AG20443 (cell line): ENCODE results near the gene GGTLC1.
A peak's percentile ranks its signal among the peaks of the same experiment; 100 is the strongest.
"Not testable (repeated sequence)": the region's sequence is repeated elsewhere in the genome, so short reads cannot be mapped to it uniquely, and the experiment has no call there.

ENCODE experiments used
- DNase-seq: peaks from one replicate; pipeline ENCODE4 v3.0.0; 2012; ENCODE audit warnings: low spot score, mixed read lengths

The GGTLC1 gene

DNA sequence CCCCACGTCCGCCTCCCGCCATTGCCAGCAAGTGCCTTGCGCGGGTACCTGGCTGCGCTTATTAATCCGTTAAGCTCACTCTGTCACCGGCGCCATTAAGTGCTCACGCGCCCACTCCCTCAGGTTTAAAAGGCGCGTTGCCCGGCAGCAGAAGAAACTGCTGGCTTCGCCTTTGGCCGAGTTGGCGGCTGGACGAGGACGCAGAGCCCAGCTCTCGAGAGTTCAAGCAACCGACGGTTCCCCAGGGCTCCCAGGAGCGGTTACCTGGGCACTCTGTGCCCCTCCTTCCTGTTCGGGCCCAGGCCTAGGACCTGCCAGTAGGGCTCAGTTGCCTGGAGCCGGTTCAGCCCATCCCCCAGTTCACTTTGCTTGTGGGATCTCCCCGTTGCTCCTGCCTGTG lies at the start of gene GGTLC1:
GGTLC1 (minus strand) TSS at position 219 of the 400 bp plus-strand sequence. CDS start 2,168 bp downstream, outside the sequence.
- DNase-seq, result no peak

DNA sequence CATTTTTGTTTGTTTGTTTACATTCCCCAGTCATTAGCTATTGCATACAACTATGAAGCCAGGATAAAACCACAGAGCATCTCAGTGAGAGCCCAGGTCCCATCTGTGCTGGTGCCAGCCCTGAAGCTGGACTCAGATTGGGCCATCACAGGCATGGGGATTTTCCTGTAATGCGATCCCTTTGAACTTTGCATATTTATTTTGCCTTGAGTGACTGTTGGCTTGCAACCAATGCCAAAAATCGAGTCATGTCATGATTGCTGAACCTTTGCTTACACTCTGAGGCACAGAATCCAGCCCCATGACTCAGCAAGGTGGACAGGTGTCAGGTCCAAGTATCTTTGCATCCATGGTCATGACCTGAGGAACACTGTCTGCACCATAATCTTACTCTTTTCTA lies 46.2 kb upstream of the GGTLC1 start:
- no peak for DNase-seq

DNA sequence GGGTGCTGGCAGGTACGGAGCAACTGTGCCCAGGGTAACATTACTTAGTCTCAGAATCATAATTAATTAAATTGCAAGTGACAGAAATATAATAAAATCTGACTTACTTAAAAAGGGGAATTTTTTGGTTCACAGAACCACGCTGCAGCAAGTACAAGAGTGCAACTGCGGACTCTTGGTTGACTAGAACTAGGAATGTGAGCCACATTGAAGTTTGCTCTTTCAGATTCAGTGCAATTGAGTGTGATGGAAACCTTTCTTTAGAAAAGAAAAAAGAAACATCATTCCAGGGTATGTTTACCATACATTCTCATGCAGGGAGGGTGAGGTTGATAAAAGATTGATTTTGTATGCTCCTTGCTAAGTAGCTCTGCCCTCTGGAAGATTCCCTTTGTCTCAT lies 45.0 kb upstream of the GGTLC1 start:
- DNase-seq, result no peak

DNA sequence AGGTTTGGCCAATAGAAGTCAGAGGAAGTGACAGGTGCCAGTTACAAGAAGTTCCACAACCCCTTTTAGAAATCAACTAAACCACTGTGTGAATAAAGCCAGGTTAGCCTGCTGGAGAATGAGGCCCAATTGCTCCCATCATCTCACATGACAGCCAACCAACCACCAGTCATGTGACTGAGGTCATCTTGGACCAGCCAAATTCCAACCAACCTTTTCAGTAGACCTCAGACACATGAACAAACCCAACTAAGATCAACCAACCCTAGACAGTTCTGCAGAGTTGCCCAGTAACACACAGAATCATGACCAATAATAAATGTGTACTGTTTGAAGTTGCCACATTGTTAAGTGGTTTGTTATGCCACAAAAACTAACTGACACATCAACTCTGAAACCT lies 44.6 kb upstream of the GGTLC1 start:
- DNase-seq, result no peak

DNA sequence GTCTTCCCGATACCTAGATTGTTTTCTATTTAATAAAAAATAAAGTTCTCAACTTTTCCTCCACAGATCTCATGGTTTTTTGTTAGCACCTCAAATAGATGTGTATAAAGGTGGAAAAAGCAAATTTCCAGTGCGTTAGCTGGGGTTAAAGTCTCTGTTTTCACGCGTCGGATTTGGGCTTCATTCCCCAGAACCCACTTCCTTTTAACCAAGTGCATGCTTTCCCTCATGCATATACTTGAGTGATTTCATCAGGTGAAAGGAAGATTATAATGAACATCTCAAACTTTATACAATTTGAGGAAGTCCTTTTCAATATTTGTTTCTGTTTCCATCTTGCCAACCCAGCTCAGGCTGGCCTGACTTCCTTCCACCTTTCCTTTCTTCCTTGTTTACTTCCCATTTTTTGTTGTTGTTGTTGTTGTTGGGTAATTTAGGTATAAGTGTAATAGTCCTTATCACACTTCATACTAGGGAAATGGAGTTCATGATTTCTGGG lies 43.9 kb upstream of the GGTLC1 start:
- DNase-seq, result no peak

DNA sequence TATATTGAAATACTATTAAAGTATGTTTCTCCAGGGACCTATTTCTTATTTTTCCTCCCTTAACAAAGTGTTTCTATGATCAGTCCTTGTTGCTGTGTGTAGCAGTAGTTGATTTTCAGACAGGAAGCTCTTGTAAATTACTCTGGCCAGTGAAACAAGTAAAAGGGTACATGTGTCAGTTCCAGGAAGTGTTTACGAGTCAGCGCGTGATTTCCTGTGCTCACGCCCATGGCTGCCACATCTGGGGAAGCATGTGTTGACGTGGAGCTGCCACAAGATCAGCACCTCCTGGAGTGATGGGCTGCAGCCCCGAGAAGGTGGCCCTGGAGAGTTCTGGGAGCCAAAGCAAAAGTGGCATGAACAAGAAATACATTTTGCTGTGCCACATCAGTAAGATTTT lies 38.6 kb upstream of the GGTLC1 start:
- no peak for DNase-seq

DNA sequence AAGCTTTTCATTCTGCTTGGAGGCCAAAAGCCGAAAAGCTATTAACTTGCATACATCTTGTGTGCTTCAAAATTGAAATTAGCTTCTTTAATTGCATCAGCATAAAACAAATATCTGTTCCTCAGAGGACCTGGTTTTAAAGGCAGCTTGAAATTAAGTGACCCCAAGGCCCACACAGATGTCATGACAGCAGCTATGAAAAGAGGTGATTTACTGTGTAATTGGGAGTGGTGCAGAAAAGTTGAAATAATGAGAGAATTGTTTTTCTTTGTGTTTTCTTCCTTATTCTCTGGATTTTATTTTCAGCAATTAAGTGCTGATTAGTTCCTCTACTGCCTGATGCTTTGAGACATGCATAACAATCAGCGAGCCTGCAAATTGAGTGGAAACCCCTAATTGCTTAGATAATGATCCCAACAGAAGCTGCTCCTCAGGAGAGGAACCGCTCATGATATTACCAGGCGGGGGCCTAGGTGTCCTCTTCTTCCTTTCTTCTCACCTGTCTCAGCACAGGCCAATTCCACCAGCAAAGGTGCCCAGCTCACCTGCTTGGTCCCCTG lies 34.1 kb upstream of the GGTLC1 start:
- DNase-seq, result no peak

DNA sequence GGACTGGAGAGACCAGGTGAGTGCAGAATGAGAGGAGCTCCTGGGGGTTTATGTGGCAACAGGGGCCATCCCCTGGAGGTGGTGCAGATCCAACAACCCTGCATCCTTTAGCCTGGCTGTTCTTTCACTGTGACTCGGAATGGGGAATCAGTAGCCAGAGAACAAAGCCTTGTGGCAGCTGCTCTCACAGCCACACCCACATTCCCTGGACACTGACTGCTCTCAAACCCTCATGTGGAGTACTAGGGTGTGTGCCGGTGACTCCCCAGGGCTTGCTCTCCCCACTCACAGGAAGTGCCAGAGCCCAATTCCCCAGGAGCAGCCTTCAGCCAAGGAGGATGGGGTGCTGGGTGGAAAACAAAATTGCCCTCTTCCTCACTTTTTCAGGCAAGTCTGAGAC lies 30.2 kb upstream of the GGTLC1 start:
- peak; percentile 23 for DNase-seq

DNA sequence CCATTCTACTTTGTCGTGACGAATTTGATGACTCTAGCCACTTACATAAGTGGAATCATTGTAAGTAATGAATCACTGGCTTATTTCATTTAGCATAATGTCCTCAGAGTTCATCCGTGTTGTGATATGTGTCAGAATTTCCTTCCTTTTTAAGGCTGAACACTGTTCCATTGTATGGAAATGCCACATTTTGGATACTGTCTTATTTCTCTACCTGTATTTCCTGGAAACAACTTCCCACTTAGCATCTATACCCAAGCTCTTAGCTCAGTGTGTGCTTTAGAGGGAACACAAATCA lies 28.8 kb upstream of the GGTLC1 start:
- DNase-seq, result no peak

DNA sequence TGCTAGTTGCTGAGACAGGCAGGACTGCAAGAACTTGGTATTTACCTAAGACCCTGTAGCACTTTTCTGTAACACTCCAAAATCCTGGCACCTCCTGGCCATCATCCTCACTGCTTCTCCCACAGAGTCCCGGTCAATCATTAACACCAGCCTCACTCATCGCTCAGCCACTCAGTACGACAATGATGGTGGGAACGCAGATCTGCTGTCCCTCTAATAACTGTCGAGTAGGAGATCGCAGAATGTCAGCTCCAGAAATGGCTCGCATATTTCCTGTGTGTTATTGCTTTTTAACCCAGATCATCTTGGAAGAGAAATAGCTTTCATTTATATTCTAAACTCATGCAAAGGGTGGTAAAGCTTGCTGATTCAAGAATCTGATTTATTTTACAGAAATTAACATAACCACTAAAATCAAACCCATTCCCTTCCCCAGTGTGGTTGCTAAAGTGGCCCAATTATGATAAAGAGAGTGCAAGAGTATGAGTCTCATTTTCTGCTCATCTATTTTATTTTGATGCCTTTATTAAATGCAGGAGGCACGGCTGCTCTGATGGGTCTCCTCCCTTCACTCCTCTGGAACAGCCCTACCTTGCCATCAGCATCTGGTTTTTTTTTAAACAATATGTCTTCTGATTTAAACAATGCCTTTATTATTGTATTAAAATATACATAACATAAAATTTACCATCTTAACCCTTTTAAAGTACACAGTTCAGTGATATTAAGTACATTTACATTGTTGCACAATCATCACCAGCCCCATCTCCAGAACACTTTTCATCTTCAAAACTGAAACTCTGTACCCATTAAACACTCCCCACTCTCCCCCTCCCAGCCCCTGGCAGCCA lies 28.3 kb upstream of the GGTLC1 start:
- DNase-seq, result no peak

DNA sequence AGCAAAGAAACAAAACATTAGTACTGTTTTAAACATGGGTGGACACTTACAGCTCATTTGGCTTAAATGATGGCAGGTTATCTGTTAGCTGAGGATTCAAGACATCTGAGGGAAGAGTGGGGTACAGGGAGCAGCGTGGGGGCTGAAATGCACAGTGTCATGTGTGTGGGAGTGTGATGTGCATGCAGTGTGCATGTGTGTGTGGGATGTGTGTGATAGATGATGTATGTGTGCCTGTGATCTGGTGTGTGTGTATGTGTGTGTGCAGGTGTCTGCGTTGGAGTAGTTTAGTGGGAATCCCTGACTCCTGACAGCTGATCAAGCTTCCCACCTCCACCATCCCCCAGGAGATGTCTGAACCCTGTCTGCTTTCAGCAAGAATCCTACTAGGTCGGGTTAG lies 25.4 kb upstream of the GGTLC1 start:
- DNase-seq, result no peak

DNA sequence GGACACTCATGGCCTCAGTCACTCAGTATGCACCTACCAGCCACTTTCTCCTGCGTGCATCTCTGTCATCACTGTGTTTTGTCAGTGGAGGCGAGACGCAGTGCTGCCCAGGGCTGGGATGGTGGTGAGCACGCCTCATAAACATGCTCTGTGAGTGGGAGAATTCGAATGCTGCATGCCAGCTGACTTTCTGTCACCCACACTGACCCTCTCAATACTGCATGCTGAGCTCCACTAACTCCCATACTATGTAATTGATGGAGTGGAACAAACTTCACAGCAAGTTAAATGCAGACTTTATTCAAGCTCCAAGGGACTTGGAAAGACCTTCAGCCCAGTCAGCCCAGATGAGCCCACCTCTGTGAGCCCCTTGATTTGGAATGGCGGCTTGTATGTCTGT lies 22.7 kb upstream of the GGTLC1 start:
- DNase-seq, result no peak

DNA sequence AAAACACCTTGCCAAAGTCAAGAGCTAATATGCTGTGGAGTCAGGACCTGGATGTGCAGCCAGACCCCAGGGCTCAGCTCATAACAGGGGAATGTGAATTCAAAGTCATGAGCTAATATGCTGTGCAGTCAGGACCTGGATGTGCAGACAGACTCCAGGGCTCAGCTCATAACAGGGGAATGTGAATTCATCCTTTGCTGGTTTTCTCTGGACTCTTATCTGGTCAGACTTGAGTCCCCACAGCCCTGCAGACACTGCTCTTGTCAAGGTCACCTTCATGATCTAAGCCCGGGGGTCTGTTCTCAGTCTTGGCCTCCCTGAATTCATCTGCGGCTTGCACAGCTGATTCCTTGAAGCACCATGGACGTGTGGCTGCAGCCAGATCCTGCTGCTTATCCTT lies 19.2 kb upstream of the GGTLC1 start:
- DNase-seq, result no peak

DNA sequence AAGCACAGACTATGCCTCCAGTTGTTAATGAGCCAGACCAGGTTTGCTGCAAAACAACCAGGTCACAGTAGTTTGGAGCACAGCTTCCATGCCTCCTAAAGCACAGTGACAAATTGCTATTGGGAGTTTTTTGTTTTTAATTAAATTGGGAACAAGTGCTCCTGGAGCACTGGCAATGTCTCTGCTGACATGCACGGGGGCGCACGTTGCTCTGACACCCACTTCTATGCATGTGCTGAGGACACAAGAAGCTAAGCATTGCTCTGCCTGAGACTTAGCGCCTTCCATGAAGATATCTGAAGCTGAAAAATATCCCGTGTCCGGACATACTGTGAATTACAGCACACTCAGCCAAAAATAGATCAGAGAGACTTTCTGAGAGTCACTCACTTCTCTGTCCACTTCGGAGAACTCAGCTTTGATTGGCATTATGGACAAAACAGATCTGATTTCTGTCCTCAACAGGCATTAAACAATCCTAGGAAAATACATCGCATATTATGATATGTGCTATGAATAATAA lies 18.6 kb upstream of the GGTLC1 start:
- no peak for DNase-seq

DNA sequence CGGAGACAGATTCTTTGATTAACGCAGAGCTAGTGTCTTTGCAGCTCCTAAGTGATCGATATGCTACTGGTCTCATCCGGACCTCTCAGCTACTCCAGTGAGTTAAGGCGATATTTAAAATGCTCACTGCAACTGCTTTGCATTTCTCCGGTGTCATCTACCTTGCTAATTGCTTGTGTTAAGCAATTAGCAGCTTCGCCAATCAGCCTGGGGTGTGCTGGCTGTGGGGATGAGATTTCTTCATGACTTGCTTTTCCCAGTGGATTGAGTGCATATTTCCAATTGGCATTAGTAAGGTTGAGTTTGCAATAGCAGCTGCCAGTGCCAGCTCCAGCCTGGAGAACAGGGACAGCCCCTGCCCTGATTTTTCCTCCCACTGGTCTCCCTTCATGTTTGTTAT lies 18.0 kb upstream of the GGTLC1 start:
- DNase-seq, result no peak

DNA sequence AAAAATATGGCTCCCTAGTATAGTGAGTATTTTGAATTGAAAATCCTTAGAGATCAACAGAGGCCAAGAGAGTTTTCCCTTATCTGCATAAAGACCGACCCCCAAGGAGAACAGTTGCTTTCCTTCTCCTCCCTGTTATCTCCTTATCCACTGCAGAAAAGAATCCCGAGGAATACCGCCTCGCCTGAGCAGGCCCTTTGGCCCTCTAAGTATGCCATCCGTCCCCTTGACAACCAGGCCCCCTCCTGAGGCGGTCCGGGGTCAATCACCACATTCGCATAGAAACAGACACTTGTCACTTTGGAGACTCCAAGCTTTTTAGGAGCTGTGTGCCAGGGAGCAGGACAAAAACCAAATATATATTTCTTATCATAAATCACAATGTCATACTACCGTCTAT lies 15.9 kb upstream of the GGTLC1 start:
- peak; percentile 3 for DNase-seq

DNA sequence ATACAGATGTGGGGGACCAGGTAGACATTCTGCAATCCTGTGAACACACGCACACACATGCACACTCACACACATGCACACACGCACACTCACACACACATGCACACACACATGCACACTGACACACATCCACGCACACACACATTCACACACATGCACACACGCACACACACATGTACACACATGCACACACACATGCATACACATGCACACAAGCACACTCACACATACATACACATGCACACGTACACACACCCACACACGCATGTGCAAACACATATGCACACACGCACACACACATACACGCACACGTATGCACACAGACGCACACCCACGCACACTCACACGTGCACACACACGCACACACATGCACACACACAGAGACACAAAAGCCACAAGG lies 14.3 kb upstream of the GGTLC1 start:
- DNase-seq, result no peak

DNA sequence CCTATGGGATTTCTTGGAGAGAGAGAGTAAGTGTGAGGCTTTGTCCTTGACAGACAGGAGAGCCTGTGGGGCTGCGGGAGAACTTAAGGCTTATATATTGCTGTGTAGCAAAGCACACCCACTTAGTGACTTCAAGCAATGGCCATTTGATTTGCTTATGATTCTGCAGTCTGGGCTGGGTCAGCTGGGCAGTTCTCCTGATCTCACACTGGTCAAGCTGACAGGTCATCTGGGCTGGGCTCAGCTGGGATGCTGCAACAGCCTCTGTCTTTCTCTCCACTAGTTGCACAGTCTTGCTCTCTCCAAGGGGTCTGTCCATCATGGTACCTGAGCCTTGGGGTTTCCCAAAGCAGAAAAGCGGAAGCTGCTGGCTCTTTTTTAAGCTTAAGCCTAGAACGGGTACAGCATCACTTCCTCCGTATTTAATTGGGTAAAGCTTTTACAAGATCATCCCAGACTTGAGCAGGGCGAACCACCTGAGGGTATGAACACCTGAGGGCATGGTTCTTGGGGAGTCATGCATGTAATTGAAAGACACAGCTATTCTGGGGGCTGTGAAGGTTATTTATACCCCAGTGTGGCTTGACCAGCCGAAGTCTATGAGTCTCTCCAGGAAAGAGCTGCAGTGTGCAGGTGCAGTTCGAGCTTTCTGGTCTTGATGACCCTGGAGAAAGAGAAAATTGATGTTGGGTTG lies 13.3 kb upstream of the GGTLC1 start:
- peak; percentile 8 for DNase-seq

DNA sequence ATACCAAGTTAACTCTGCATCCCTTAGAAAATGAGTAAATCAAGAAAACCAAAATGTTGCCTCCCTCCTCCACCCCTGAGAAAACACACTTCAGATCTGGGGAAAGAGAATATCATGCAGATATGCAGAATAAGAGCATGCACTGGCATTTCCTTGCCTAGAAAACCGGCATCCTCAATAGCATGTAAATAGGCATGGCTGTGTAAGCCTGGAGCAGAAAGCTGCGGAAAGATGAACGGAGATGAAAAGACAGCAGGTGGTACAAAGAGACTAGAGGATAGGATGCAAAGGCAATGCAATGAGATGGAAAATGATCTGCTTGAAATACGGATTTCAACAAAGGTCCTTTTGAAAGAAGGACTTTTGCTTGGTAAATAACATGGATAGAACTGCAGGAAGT lies 10.3 kb upstream of the GGTLC1 start:
- no peak for DNase-seq

DNA sequence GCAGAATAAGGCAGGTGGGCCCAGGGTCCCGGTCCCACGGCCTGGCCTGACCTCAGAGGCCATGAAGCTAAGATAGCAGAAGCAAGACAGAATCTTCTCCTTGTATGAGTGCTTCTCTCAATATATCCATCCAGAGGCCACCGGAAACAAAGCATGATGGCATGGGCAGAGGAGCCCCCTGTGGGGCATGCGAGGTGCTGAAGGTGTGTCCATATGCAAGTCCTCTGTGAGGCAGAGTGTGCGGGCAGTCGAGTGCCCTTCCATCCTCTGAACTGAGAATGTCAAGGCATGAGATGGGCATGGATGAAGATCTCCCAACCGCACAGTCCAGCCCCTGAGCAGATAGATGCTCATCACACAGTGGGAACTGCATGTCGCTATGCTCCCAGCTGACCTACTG lies 9.8 kb upstream of the GGTLC1 start:
- DNase-seq, result no peak

DNA sequence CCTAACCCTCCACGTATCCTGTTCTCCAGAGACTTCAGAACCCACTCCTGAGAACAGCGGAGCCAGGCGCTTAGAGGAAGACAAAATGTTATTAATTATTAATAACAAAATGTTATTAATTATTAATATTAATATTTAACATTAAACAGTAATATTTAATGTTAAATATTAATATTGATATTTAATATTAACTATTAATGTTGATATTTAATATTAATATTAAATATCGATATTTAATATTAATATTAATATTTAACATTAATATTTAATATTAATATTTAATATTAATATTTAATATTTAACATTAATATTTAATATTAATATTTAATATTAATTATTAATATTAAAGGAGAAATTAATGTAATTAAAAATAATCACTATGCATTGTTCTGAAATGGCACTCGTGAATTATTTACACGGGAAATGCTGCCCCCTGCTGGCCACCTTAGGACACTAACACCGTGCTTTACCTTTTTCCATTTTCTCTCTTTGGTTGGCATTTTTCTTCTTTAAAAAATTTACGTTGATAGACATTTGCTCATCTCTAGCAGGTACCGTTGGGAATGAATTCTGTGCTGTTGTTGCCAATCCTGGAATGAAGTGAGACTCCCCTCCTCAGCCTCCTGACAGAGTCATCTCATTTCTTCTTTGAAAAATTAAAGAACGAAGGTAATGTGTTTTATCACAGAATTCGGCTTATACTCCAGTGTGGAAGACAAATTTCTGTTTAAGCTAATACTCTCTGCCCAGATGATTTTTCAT lies 7.5 kb upstream of the GGTLC1 start:
- DNase-seq, result peak; percentile 44

DNA sequence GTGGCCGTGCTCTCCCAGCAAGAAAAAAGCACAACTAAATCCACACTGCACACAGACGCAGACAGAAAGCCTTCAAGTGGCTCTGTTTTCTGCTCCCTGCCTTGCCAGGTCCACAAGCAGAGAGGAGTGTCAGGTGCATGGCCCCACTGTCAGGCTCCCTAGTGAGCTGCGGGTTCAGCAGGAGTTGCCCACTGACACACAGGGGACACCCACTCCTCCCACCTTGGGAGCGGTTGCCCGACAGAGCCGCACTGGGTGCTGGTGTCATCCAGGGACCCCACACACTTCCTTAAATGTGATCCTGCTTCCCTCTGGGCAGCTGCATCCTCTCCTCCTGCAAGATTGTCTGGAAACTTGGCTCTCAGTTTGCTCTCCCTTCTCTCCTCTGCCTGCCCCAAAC lies 6.7 kb upstream of the GGTLC1 start:
- DNase-seq, result not testable (repeated sequence)
